ENCODE data around the gene PCMT1.

The PCMT1 gene

DNA sequence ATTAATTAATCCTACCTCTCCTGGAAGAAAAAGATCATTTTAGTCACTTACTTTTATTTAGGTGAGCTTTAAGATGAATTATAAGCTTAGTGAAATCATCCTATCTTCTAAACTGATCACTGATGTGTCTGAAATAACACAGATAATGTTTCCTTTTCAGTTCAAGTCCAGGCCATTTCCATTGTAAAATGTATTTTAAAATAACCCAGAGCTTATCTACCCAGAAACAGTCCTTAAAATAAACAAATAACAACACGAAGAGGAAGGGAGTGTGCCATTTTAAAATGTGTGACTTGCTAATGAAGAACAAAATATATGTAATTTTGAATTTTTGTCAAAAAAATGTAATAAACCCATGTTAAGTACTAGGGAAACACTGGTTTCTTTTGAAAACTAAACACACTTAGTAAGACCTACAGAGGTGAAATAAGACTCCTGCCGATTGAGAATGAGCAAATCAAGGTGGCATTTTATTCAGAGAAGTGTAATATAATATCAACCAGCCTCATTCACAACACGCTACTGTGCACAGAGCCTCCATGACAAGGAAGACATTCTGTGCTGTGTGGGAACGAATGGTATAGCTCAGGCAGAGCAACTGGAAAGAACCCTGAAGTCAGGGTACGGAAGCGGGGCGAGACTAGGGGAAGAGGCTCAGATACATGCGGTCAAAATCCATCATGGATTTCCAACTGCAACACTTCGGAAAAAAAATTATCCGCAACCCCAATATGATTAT lies 106.9 kb downstream of the PCMT1 start:
- no peak for DNase-seq

DNA sequence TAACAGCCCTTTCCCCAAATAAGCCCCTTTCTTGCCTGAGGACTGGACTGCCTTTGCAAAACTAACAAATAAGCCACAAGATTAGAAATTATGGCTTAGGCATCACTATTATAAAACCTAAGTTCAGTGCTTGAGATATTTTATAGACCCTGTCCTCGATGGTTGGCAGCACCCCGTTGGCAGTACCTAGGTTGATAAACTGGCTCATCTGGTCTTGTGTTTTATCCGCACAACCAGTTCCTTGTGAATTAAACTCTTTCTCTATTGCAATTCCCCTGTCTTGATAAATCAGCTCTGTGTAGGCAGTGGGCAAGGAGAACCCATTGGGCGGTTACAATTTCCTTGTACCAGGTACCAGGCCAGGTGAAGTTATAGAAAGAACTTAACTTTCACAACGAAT lies 108.0 kb downstream of the PCMT1 start:
- no peak for DNase-seq

DNA sequence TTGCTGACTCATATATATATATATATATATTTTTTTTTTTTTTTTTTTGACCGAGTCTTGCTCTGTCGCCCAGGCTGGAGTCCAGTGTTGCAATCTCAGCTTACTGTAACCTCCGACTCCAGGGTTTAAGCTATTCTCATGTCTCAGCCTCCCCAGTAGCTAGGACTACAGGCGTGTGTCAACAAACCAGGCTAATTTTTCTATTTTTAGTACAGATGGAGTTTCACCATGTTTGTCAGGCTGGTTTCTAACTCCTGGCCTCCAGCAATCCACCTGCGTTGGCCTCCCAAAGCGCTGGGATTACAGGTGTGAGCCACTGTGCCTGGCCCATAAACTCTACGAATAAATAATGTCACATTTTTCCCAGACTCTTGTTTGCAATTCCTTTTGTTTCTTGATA lies 109.8 kb downstream of the PCMT1 start:
- no peak for DNase-seq

- DNase-seq: no peak
Measured at GRCh38 chr6:149859938-149860337, 110.4 kb downstream of the PCMT1 start.

DNA sequence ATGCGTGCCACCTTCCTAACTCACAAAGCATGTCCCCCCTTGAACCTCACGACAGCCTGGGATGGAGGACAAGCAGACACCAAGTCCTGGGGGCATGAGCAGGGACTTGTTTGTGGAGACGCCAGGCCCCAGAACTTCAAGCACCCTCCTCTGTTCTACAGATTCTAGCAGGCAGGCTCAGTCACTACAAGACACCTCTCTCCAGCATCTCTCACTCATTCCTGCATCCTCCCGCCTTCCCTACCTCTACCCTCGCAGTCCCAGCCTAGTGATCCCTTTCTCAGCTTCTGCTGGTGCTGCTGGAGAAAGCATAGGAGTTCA lies 110.9 kb downstream of the PCMT1 start:
- no peak for DNase-seq

All from inflammatory macrophage treated with lipopolysaccharide for 4 hours (primary cell).